NCI-H1092 (cell line): ENCODE results near the gene NPIPA1.
"Not testable (repeated sequence)": the region's sequence is repeated elsewhere in the genome, so short reads cannot be mapped to it uniquely, and the experiment has no call there.

Experiments
- DNase-seq: peaks from one replicate; lab custom pipeline; 2025; lab: John Stamatoyannopoulos, UW

Gene NPIPA1

DNA sequence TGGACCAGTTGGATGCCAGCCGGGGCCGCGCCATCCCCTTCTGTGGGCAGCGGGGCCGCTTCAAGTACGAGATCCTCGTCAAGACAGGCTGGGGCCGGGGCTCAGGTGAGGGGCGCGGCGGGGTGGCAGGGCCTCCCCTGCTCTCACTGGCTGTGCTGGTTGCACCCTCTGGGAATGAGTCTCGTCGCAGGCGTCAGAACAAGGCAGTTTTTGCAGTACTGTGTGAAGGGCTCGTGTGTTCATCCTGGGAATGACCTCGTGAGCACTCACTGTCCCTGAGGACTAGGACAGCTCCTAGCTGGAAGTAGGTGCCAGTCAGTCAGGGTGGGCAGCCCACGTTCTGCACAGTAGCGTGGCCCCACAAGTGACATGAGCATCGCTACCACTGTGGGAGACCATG is 6.3 kb upstream of the NPIPA1 start:
- DNase-seq = not testable (repeated sequence)

DNA sequence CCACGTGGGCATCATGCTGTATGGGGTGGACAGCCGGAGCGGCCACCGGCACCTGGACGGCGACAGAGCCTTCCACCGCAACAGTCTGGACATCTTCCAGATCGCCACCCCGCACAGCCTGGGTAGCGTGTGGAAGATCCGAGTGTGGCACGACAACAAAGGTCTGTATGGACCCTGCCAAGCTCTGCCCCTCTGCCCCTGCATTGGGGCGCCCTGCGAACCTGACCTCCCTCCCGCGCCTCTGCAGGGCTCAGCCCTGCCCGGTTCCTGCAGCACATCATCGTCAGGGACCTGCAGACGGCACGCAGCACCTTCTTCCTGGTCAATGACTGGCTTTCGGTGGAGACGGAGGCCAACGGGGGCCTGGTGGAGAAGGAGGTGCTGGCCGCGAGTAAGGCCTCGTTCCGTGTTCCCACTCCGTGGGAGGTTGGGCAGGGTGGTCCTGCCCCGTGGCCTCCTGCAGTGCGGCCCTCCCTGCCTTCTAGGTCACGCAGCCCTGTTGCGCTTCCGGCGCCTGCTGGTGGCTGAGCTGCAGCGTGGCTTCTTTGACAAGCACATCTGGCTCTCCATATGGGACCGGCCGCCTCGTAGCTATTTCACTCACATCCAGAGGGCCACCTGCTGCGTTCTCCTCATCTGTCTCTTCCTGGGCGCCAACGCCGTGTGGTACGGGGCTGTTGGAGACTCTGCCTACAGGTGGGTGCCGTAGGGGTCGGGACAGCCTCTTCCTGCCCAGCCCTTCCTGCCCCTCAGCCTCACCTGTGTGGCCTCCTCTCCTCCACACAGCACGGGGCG is 4.5 kb upstream of the NPIPA1 start:
- not testable (repeated sequence) for DNase-seq

DNA sequence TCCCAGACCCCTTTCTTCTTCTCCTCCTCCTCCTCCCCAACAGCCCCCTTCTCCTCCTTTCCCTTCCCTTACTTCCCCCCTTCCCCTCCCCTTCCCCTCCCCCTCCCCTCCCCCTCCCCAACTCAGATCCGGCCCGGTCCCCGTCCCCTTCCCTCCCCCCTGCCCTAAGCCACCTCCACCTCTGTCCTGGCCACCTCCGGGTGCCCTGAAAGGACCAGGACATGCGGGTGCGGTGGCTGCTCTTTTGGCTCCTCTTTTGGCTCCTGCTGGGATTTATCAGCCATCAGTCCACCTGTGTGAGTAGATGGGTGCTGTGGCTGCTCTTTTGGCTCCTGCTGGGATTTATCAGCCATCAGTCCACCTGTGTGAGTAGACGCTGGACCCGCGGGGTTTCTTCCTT is 751 bp downstream of the NPIPA1 start:
- not testable (repeated sequence) for DNase-seq

DNA sequence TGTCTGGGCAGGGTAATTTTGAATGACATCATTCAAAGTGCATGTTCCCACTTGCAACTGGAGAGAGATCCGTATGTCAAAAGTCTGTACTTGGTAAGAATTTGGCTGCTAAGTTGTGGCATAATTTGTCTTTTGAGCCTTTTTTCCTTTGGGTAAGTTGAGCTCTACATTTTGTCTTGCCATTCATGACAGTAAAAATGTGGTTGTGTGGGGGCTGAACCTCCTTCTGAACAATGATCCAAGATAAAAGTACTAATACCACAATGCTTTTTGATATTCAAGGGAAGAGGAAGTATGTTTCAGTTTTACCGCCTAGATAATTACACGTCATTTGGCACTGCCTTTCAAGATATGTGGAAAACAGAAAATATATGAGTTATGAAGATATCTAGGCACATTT is 5.4 kb downstream of the NPIPA1 start:
- DNase-seq = not testable (repeated sequence)

- no peak for DNase-seq
Observed at GRCh38 chr16:14955546-14956231, 18.4 kb downstream of the NPIPA1 start.

DNA sequence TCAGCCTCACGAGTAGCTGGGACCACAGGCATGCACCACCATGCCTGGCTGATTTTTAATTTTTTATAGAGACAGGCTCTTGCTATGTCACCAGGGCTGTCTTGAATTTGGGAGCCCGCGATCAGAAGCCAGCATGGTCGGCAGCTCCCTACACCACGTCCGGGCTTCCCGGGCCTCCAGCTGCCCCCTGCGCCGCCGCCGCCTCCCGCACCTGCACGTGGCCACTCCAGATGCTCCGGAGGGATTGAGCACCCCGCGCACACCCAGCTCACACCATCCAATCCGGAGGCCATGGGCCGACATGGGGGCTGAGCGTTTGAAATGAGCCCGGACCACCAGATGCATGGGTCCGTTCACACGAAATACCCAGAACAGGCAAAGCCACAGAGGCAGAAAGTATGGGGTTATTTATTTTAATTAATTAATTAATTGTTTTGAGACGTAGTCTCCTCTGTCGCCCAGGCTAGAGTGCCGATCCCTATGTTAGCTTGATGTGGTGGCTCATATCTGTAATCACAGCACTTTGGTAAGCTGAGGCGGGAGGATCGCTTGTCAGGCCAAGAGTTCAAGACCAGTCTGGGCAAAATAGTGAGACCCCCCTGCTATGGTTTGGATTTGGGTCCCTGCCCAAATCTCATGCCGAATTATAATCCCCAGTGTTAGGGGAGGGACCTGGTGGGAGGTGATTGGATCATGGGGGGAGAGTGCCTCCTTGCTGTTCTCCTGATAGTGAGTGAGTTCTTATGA is 20.5 kb downstream of the NPIPA1 start:
- DNase-seq = no peak

- no peak for DNase-seq
Observed at GRCh38 chr16:14958323-14958600, 21.0 kb downstream of the NPIPA1 start.

- DNase-seq = no peak
Observed at GRCh38 chr16:14958970-14959369, 21.7 kb downstream of the NPIPA1 start.

DNA sequence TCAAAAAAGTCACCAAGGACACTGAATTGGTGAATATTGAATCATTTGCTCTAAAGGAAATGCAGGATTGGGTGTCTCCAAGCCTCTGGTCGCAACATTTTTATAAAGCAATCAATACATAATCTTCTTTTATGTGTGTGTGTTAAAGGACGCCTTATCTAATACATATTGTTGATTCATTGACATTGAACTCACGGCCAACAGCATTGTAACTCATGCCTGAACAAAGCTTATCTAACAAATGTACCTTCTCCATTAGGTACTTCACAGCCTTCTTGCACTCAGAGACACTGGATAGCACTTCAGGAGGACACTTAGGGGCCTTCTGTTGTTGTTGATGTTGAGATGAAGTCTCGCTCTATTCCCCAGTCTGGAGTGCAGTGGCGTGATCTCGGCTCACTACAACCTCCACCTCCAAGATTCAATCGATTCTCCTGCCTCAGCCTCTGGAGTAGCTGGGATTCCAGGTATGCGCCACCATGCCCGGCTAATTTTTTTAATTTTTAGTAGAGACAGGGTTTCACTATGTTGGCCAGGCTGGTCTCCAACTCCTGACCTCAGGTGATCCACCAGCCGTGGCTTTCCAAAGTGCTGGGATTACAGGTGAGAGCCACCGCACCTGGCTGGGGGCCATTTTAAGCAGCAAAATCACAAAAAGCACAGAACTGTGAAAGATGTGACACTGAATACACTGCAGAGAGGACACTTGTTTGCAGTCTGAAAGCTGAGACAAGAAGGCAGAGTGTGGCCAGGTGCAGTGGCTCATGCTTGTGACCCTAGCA is 24.4 kb downstream of the NPIPA1 start:
- DNase-seq = no peak

DNA sequence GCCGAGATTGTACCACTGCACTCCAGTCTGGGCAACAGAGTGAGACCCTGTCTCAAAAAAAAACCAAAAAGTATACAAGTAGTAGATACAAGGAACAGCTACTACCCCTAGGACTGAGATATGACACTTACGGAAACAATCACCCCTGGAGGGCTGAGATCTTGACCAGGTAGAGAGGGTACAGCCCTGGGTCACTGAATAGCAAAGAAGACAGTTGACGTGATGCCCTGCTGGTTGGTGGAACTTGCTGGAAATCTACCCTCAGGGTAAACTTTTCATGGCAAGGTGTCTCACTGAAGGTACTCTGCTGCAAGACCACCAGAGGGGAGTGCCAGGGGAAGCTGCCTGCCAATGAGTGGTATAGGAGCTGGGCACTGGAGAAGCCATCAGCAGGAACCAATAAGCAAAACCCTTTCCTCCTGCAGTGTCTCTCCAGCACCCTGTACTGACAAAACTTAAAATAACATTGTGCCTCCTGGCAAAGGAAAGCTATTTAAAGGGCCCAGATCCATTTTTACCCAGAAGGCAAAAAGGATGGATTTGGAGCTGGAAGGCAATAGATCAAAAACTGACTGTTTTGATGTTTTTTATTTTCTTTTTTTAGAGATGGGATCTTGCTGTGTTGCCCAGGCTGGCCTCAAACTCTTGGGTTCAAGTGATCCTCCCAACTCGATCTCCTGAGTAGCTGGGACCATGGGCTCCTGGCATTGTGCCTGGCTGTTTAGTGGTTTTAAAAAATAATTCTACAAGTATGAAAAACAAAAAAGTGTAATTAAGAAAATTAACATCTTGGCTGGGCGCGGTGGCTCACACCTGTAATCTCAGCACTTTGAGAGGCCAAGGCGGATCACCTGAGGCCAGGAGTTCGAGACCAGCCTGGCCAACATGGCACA is 26.3 kb downstream of the NPIPA1 start:
- no peak for DNase-seq

DNA sequence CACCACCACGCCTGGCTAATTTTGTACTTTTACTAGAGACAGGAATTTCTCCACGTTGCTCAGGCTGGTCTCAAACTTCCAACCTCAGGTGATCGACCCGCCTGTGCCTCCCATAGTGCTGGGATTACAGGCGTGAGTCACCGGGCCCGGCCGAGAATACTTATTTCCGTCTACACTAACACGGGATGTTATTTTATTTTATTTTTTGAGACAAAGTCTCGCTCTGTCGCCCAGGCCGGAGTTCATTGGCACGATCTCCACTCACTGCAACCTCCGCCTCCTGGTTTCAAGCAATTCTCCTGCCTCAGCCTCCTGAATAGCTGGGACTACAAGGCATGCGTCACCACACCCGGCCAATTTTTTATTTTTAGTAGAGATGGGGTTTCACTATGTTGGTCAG is 28.1 kb downstream of the NPIPA1 start:
- no peak for DNase-seq

DNA sequence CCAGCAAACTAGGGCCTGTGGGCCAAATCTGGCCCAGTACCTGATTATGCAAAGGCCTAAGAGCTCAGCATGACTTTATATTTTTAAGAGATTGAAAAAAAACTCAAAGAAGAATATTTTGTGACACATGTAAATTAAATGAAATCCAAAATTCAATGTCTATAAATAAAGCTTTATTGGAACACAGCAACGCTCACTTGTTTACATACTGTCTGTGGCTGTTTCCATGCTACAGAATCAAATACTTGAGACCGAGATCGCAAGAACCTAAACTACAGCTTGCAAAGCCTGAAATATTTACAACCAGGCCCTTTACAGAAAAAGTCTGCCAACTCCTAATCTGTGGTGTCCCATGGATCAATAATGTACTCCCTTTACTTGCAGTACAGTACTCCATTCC is 32.6 kb downstream of the NPIPA1 start:
- not testable (repeated sequence) for DNase-seq

DNA sequence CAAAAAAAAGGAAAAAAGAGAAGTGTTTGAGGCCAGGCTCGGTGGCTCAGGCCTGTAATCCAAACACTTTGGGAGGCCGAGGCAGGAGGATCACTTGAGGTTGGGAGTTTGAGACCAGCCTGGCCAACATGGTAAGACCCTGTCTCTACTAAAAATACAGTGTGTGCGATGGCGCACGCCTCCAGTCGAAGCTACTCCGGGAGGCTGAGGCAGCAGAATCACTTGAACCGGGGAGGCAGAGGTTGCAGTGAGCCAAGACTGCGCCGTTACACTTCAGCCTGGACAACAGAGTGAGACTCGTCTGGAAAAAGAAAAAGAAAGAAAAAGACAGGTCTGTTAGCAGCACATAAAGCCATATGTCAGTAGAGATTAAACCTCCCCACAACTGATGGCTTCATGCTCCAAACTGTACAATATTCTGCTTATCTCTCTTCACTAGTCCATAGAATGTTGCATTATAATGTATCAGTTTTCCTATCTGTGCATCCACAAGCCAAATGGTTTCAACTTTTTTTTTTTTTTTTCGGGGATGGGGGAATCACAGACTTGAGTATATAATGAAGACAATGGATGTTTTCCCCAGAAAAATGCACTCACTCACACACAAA is 34.5 kb downstream of the NPIPA1 start:
- not testable (repeated sequence) for DNase-seq

GRCh38 chr16:14973785-14974322 is 36.6 kb downstream of the NPIPA1 start:
- DNase-seq = not testable (repeated sequence)

GRCh38 chr16:14974331-14974655 is 37.0 kb downstream of the NPIPA1 start:
- DNase-seq = not testable (repeated sequence)

DNA sequence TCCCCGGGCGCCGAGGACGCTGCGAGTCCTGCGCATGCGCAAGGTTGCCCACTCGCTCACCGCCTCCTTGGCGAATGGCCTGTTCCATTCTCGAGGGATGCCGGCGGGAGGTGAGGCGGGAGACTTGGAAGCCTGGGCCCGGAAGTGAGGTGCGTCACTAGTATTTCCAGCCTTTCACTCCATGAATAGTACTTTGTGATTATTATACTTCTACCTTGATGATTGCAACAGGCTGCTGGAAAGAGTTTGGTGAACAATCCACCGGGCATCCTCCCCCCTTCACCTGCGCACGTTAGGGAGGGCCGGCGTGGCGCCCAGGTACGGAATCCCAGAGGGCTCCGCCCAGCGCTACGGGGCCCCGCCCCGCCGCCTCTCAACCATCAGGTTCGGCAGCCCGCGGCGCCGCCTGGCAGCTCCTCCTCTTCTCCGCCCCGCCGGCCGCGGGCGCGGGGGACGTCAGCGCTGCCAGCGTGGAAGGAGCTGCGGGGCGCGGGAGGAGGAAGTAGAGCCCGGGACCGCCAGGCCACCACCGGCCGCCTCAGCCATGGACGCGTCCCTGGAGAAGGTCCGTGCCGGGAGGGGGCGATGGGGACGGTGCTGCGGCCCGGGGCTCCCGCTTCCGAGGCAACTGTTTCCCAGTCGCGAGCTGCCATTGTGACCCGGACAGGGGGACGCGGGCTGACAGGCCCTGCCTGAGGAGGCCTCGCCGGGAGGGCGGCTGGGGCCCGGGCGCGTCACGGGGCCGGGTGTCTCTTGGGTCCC is 37.6 kb downstream of the NPIPA1 start, which contains the start of gene PDXDC1:
Gene PDXDC1 (plus strand): TSS at position 371 of the 762 bp plus-strand sequence. CDS start 174 bp downstream, at position 545.
- DNase-seq = peak; percentile 91

DNA sequence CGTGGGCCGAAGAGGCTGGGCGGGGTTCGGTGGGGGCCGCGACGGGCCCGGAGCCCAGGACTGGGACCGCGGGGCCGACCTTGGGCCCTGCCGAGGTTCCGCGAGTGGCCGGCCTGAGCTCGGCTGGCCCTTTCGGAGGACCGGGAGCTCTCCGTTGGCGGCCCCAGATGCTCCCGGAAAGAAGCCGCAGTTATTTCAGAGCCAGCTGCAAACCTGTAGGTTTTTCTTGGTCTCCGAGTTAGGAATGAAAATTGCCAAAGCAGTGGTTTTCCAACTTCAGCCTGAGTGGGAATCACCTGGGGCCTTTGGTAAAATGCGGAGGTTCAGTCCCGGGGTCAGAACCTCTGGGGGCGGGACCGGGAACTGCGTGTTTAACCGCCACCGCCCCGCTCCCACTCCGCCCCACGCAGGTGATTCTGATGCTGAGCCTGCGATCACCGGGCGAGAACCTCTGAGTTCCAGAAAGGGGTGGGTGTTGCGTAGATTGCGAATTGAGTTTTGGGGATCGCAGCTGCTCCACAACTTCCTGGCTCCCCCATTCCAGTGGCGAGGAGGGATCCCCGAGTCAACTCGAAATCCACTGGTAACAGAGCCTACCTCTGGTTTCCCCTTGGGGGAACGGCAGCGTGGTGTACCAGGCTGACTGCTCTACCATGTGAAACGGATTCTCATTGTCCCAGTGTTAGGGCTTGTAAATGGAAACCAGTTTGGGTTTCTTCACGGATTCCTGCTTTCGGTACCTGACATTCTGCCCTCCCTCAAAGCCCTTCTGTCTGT is 38.4 kb downstream of the NPIPA1 start:
- not testable (repeated sequence) for DNase-seq

- not testable (repeated sequence) for DNase-seq
Observed at GRCh38 chr16:14976971-14977736, 39.9 kb downstream of the NPIPA1 start.
